Naive thymus-derived CD4-positive, alpha-beta T cell (primary cell): ENCODE results near the gene MAP2K5. TPM values are rescaled to one million over a fixed set of nuclear protein-coding genes. Genes with fewer than 3 reads are reported as not detected.

Experiments
- ATAC-seq: fragments of 150-1000 bp; cut with Tn5 transposase; 2 replicates; pipeline ENCODE4 v1.10.0; 2021; ENCODE audit warnings: mild to moderate bottlenecking, moderate library complexity
- CTCF ChIA-PET: fragments of 350-600 bp; sonication (Branson Sonifier 250); formaldehyde crosslinking; loops from one replicate; lab custom pipeline; 2021; ENCODE audit warnings: antibody characterized with exemption; lab: Charles Lee
- POLR2A ChIA-PET: fragments of 350-600 bp; sonication (Branson Sonifier 250); formaldehyde crosslinking; loops from one replicate; lab custom pipeline; 2021; ENCODE audit warnings: antibody characterized with exemption, inconsistent platforms; lab: Charles Lee
- DNase-seq, 9 donors: peaks; one replicate each; pipeline versions ENCODE4 v3.0.0 to v3.0.0-alpha.2; 2020 to 2022; ENCODE audit warnings: mixed read lengths in 1 of 9
- H3K27ac ChIP-seq: one replicate; pipeline ENCODE4 v1.7.0; 2013; ENCODE audit warnings: mild to moderate bottlenecking, low read depth, low read length, moderate library complexity
- H3K27me3 ChIP-seq, 2 donors: one replicate each; pipeline ENCODE4 v1.7.0; 2013; ENCODE audit warnings: low read length in 2 of 2, mild to moderate bottlenecking in 2 of 2, moderate library complexity in 2 of 2; ENCODE audit not compliant: control insufficient read depth in 2 of 2, insufficient read depth in 2 of 2
- H3K36me3 ChIP-seq, 3 experiments: 1 replicate in 2 of 3; 2 replicates in 1 of 3; pipeline ENCODE4 v1.7.0; 2013; ENCODE audit warnings: low read length in 3 of 3, mild to moderate bottlenecking in 3 of 3, moderate library complexity in 1 of 3; ENCODE audit not compliant: insufficient read depth in 3 of 3, control insufficient read depth in 2 of 3
- H3K4me1 ChIP-seq, 2 donors: one replicate each; pipeline ENCODE4 v1.7.0; 2013; ENCODE audit warnings: low read length in 2 of 2, mild to moderate bottlenecking in 2 of 2, moderate library complexity in 1 of 2; ENCODE audit not compliant: control insufficient read depth in 2 of 2, insufficient read depth in 2 of 2
- H3K4me3 ChIP-seq: 2 replicates; pipeline ENCODE4 v1.7.0; 2013; ENCODE audit warnings: mild to moderate bottlenecking, low read length
- H3K9me3 ChIP-seq, 3 experiments: 1 replicate in 2 of 3; 2 replicates in 1 of 3; pipeline ENCODE4 v1.7.0; 2013; ENCODE audit warnings: low read length in 3 of 3; ENCODE audit not compliant: control insufficient read depth in 2 of 3
- H3K27ac Mint-ChIP-seq, 9 donors: one replicate each; pipeline ENCODE4 v1.8.0; 2020 to 2022; ENCODE audit warnings: mixed read lengths in 9 of 9, mild to moderate bottlenecking in 8 of 9, moderate library complexity in 5 of 9, inconsistent platforms in 2 of 9
- H3K27me3 Mint-ChIP-seq, 5 donors: one replicate each; pipeline ENCODE4 v1.8.0; 2021 to 2022; ENCODE audit warnings: mixed read lengths in 5 of 5, mild to moderate bottlenecking in 1 of 5
- H3K36me3 Mint-ChIP-seq, 5 donors: one replicate each; pipeline ENCODE4 v1.8.0; 2020 to 2022; ENCODE audit warnings: mixed read lengths in 5 of 5, mild to moderate bottlenecking in 3 of 5, inconsistent platforms in 1 of 5
- H3K4me1 Mint-ChIP-seq, 7 donors: one replicate each; pipeline ENCODE4 v1.8.0; 2020 to 2022; ENCODE audit warnings: mixed read lengths in 7 of 7, mild to moderate bottlenecking in 3 of 7, inconsistent platforms in 1 of 7
- H3K4me3 Mint-ChIP-seq, 10 donors: one replicate each; pipeline ENCODE4 v1.8.0; 2020 to 2022; ENCODE audit warnings: mild to moderate bottlenecking in 10 of 10, mixed read lengths in 10 of 10, moderate library complexity in 6 of 10, inconsistent platforms in 2 of 10
- H3K9me3 Mint-ChIP-seq, 11 donors: one replicate each; pipeline ENCODE4 v1.8.0; 2020 to 2022; ENCODE audit warnings: mixed read lengths in 11 of 11, mild to moderate bottlenecking in 4 of 11, inconsistent platforms in 1 of 11, moderate library complexity in 1 of 11
- intact Hi-C, 2 donors: fragments of 100-400 bp; cut with micrococcal nuclease; formaldehyde crosslinking; loops; one replicate each; pipeline ENCODE4 v1.15.1; 2023
- polyA plus RNA-seq, 2 donors: library from polyadenylated mRNA; unstranded; fragments of 300-500 nt; fragmentation: Illumina TruSeq; gene quantifications; one replicate each; pipeline ENCODE4 v1.2.3, GENCODE V29; 2021
- total RNA-seq, 6 experiments: library from RNA in 5 of 6; stranded (reverse) in 5 of 6; gene quantifications; 1 replicate in 5 of 6; 2 replicates in 1 of 6; pipeline ENCODE4 v1.2.3 and lab custom pipeline; 2021 to 2026

The MAP2K5 gene
- total and polyA plus RNA-seq, 7 experiments from 2014 or later: 22.7 to 43.4 (median 33.9) TPM

DNA sequence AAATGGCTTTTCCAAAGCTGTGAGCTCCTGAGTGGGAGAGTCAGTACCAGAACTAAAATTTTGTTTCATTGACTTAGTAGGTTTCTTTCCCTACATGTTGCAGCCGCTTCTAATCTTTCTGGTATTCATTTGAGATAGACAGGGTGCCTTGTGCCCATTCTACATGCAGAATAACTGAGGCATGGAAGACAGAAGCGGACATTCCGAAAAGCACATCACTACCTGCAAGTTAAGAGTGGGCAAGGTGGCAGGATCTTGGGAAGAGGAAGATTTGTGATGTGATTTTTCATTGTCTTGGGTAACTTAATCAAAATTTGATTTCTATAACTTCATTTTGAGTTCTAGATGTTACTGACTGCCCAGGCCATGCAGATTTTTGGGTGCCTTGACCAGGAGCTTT is 2.0 kb downstream of the MAP2K5 start:
- H3K27ac ChIP-seq: no peak overlapping the region
- H3K9me3 ChIP-seq: no peaks in the 10 kb centered on the region
- ChIA-PET POLR2A (interaction anchor here (1.0 kb wide), 1 partner anchor 210 kb away, joined by 4 read pairs; no protein-coding TSS in a partner anchor), CTCF (no interaction called here)
- H3K36me3 Mint-ChIP-seq: peaks cover 0 to 11% (median 9%) of the 10 kb centered on the region in 5 donors
- H3K4me3 ChIP-seq: no peak overlapping the region
- peaks cover 7 to 27% of the 10 kb centered on the region in 2 donors for H3K4me1 ChIP-seq
- DNase-seq: no peak
- intact Hi-C loops: loop anchor here (5.0 to 10.0 kb wide), 7 partner anchors 87 to 1618 kb away; partner anchors contain the start of genes AAGAB (in 1 of the 2), FEM1B (in 1 of the 2), GLCE (in 1 of the 2) and IQCH (in 1 of the 2)
- peak overlapping the region; percentile 12 to 98 (median 92) for H3K4me3 Mint-ChIP-seq
- no peaks in the 10 kb centered on the region for H3K9me3 Mint-ChIP-seq
- H3K36me3 ChIP-seq: peaks cover 0 to 5% (median 0%) of the 10 kb centered on the region in 3 experiments
- H3K27me3 Mint-ChIP-seq: no peaks in the 10 kb centered on the region
- no peaks in the 10 kb centered on the region for H3K27me3 ChIP-seq
- no peak for ATAC-seq
- peak overlapping the region in 7 of 9 donors; percentile 4 to 99 (median 76) for H3K27ac Mint-ChIP-seq
- H3K4me1 Mint-ChIP-seq: peaks cover 25 to 76% (median 66%) of the 10 kb centered on the region in 7 donors

DNA sequence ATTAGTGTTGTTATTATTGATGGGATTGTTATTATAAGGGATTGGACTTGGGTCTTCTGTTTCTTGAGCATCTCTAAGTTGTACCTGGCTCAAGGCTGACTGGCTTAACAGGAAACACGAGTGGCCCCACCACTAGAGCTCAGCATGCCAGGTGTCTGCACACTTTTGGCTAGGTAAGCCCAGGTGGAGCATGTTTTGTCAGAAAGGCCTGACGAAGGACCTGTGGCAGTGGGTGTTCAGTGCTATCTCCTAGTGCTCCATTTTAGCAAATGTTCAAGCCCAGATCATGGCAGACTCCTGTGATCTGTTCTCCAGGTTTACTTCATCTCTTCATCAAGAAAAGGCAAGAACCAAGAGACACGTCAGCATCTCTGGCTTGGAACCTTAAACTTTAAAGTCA is 3.4 kb downstream of the MAP2K5 start:
- no peak for DNase-seq
- intact Hi-C loops: loop anchor here in 1 of 2 donors (10.0 kb wide), 2 partner anchors 291 to 631 kb away; partner anchors contain the start of genes AAGAB and IQCH
- Histone ChIP-seq H3K27me3 (no peaks in the 10 kb centered on the region), H3K9me3 (no peaks in the 10 kb centered on the region), H3K4me3 (no peak overlapping the region), H3K27ac (no peak overlapping the region), H3K4me1 (peaks cover 5 to 24% of the 10 kb centered on the region in 2 donors), H3K36me3 (peaks cover 0 to 7% (median 4%) of the 10 kb centered on the region in 3 experiments)
- CTCF ChIA-PET: no interaction called here
- peak overlapping the region in 4 of 9 donors; percentile 38 to 74 (median 62) for H3K27ac Mint-ChIP-seq
- peaks cover 0 to 23% (median 12%) of the 10 kb centered on the region in 5 donors for H3K36me3 Mint-ChIP-seq
- no peaks in the 10 kb centered on the region for H3K9me3 Mint-ChIP-seq
- H3K4me3 Mint-ChIP-seq: peak overlapping the region in 2 of 10 donors; percentile 23 to 64
- no peaks in the 10 kb centered on the region for H3K27me3 Mint-ChIP-seq
- no peak for ATAC-seq
- peaks cover 25 to 74% (median 64%) of the 10 kb centered on the region in 7 donors for H3K4me1 Mint-ChIP-seq
- POLR2A ChIA-PET: interaction anchor here (0.8 kb wide), 1 partner anchor 22 kb away, joined by 3 read pairs; no protein-coding TSS in a partner anchor

DNA sequence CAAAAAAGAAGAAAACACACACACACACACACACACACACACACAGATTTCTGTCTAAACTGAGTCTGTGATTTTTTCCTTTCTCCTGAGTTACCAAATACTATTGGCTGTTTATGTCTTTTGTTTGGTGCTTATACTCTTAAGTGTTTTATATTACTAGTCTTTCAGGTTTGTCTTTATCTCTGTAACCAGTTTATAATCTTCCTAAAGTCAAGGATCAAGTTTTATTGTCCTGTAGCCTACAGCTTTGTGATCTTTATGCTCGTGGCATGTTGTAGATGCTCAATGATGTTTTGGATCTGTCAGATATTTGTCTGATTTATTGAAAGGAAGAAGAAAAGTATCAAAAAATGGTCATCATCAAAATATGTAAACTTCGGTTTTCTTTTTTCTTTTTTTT is 4.6 kb downstream of the MAP2K5 start:
- Mint-ChIP-seq H3K4me1 (peaks cover 25 to 64% (median 57%) of the 10 kb centered on the region in 7 donors), H3K4me3 (no peak overlapping the region), H3K9me3 (no peaks in the 10 kb centered on the region), H3K27ac (no peak overlapping the region), H3K27me3 (no peaks in the 10 kb centered on the region), H3K36me3 (peaks cover 0 to 31% (median 12%) of the 10 kb centered on the region in 5 donors)
- CTCF ChIA-PET: no interaction called here
- Histone ChIP-seq H3K27me3 (no peaks in the 10 kb centered on the region), H3K4me3 (no peak overlapping the region), H3K36me3 (peaks cover 0 to 13% (median 4%) of the 10 kb centered on the region in 3 experiments), H3K27ac (no peak overlapping the region), H3K9me3 (no peaks in the 10 kb centered on the region), H3K4me1 (peaks cover 0 to 23% of the 10 kb centered on the region in 2 donors)
- ATAC-seq (no peak), DNase-seq (no peak)
- POLR2A ChIA-PET: no interaction called here
- intact Hi-C loops: loop anchor here in 1 of 2 donors (10.0 kb wide), 2 partner anchors 292 to 632 kb away; partner anchors contain the start of genes AAGAB and IQCH

DNA sequence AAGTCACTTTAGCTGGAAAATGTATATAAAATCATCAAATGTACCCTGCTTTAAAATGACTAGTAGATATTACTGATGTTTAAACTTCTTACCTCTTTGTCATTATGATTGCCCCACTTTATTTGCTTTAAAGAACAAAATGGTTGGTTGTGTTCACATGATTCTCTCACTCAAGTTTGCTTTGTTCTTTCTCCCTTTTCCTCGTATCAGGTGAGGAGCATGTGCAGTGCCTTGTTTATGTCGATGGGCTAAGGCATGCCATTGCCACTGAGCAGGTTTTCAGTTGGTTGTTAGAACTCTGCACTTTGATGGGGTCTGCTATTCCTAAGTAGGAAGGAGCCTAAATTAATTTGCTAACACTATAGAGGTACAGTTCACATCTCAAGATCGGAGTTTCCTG is 5.3 kb downstream of the MAP2K5 start:
- POLR2A ChIA-PET: interaction anchor here (0.5 to 0.6 kb wide), 2 partner anchors 43 to 1136 kb away, joined by 3 read pairs; no protein-coding TSS in a partner anchor
- Mint-ChIP-seq H3K9me3 (no peaks in the 10 kb centered on the region), H3K27me3 (no peaks in the 10 kb centered on the region), H3K27ac (peak overlapping the region in 2 of 9 donors; percentile 9 to 78), H3K36me3 (peaks cover 0 to 31% (median 12%) of the 10 kb centered on the region in 5 donors), H3K4me3 (peak overlapping the region in 1 of 10 donors; percentile 30), H3K4me1 (peaks cover 25 to 63% (median 57%) of the 10 kb centered on the region in 7 donors)
- H3K27ac ChIP-seq: no peak overlapping the region
- H3K4me1 ChIP-seq: peaks cover 0 to 23% of the 10 kb centered on the region in 2 donors
- intact Hi-C loops: loop anchor here in 1 of 2 donors (10.0 kb wide), 2 partner anchors 293 to 633 kb away; partner anchors contain the start of genes AAGAB and IQCH
- H3K36me3 ChIP-seq: peaks cover 0 to 9% (median 4%) of the 10 kb centered on the region in 3 experiments
- H3K9me3 ChIP-seq: no peaks in the 10 kb centered on the region
- ATAC-seq (no peak), DNase-seq (no peak)
- CTCF ChIA-PET: interaction anchor here (0.7 kb wide), 1 partner anchor 290 kb away, joined by 3 read pairs; no protein-coding TSS in a partner anchor
- no peaks in the 10 kb centered on the region for H3K27me3 ChIP-seq
- H3K4me3 ChIP-seq: no peak overlapping the region

DNA sequence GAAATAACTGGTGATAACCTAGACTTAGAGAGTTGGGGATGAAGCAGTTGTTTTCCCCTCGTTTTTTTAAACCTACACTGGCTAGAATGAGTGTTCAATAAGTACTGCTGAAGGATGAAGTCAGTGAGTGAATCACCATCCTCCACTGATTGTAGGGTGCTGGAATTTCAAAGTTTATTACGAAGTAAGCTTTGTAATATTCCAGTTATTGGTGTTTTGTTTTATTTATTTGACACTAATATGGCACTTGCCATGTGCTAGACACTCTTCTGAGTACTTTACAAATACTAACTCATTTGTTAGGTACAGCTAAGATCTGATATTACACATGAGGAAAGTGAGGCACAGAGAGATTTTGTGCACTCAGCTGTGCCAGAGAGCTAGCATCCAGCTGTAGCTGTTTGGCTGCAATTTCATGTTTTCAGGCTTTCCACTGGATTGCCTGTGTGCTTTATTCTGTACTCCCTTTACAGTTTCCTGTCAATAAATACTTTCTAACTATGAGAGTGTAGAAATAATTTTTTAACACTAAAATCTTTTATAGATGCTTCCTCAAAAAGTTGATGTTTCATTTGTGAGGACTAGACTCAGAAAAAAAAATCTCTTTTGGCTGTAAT is 5.8 kb downstream of the MAP2K5 start:
- DNase-seq (no peak), ATAC-seq (no peak)
- H3K36me3 ChIP-seq: peaks cover 0 to 9% (median 4%) of the 10 kb centered on the region in 3 experiments
- H3K4me1 ChIP-seq: peaks cover 0 to 20% of the 10 kb centered on the region in 2 donors
- H3K27ac Mint-ChIP-seq: no peak overlapping the region
- intact Hi-C loops: loop anchor here in 1 of 2 donors (10.0 kb wide), 2 partner anchors 294 to 634 kb away; partner anchors contain the start of genes AAGAB and IQCH
- ChIA-PET POLR2A (interaction anchor here (0.5 to 0.6 kb wide), 2 partner anchors 42 to 1136 kb away, joined by 3 read pairs; no protein-coding TSS in a partner anchor), CTCF (interaction anchor here (0.7 kb wide), 1 partner anchor 289 kb away, joined by 3 read pairs; no protein-coding TSS in a partner anchor)
- H3K9me3 ChIP-seq: no peaks in the 10 kb centered on the region
- H3K4me1 Mint-ChIP-seq: peaks cover 25 to 61% (median 52%) of the 10 kb centered on the region in 7 donors
- no peaks in the 10 kb centered on the region for H3K27me3 Mint-ChIP-seq
- H3K4me3 ChIP-seq: no peak overlapping the region
- no peaks in the 10 kb centered on the region for H3K27me3 ChIP-seq
- no peak overlapping the region for H3K27ac ChIP-seq
- no peak overlapping the region for H3K4me3 Mint-ChIP-seq
- no peaks in the 10 kb centered on the region for H3K9me3 Mint-ChIP-seq
- H3K36me3 Mint-ChIP-seq: peaks cover 0 to 34% (median 13%) of the 10 kb centered on the region in 5 donors
